Measurements from ENCODE around the gene CHGA. TPM values are rescaled to one million over a fixed set of nuclear protein-coding genes. Genes with fewer than 3 reads are reported as not detected.
A peak's percentile ranks its signal among the peaks of the same experiment; 100 is the strongest.

Gene CHGA
- total RNA-seq, 1 donor from 2014 or later: not detected

DNA sequence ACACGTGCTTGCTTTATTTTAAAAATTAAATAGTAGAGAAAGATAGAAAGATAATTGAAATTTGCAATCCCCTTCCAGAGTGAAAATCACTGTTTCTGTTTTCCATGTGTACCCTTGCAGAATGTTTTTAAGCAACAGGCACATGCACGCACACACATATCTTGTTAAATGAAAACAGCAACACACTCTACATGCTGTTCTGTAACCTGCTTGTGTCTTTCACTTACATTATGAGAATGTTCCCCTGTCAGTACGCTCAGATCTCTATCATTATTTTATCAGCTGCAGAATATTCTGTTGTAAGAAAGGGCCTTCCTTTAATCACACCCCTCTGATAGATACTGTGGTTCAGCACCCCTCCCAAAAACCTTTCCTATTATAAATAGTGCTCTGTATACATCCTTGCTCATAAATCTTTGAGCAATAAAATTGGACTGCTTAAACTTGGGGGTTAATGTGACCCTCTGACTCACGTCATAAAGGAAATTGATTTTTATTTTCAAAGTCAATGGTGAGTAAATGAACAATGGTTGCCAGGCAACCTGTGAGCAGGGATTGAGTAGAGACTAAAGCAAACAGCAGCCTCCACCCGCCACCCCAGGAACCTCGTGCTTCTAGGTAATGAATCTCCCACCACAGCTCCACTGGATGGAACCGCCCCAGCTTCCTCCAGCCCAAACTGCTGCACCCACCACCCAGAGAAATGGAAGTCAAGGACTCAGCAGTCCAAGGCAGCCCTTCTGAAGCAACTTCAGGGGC lies 31.9 kb upstream of the CHGA start:
- DNase-seq (ENCODE audit: low spot score): no peak
- H3K27ac Mint-ChIP-seq: no peak overlapping the region

DNA sequence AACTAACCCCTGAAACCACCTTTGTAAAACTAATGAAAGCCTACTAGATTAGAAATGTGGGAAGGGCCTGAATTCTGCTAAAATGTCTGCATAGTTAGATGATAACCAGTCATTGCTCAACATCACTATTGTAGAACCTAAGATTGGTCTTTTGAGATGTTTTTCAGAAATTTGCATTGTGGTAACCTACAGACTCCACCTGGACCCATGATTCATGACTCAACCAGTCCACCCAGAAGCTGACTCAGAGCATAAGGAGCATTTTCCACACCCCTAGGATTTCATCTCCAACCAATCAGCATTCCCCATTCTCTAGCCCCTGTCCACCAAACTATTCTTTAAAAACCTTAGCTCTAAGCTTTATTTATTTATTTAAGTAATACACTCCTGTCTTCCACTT lies 30.4 kb upstream of the CHGA start:
- H3K4me1 Mint-ChIP-seq (ENCODE audit: low read depth): no peaks in the 10 kb centered on the region
- no peak overlapping the region for H3K27ac Mint-ChIP-seq
- H3K27me3 Mint-ChIP-seq (ENCODE audit: low read depth): peaks cover 4% of the 10 kb centered on the region
- H3K9me3 Mint-ChIP-seq: peaks cover 8% of the 10 kb centered on the region
- no peak for DNase-seq (ENCODE audit: low spot score)
- H3K36me3 Mint-ChIP-seq (ENCODE audit: low read depth): no peaks in the 10 kb centered on the region
- intact Hi-C loops (cut with micrococcal nuclease): no loop called here
- no peak overlapping the region for H3K4me3 Mint-ChIP-seq (ENCODE audit: low read depth)

More for the DNA sequence above, 31.9 kb upstream of the CHGA start:
- no peaks in the 10 kb centered on the region for H3K4me1 Mint-ChIP-seq (ENCODE audit: low read depth)
- peaks cover 6% of the 10 kb centered on the region for H3K27me3 Mint-ChIP-seq (ENCODE audit: low read depth)
- H3K4me3 Mint-ChIP-seq (ENCODE audit: low read depth): no peak overlapping the region
- intact Hi-C loops (cut with micrococcal nuclease): no loop called here
- H3K36me3 Mint-ChIP-seq (ENCODE audit: low read depth): no peaks in the 10 kb centered on the region
- peaks cover 8% of the 10 kb centered on the region for H3K9me3 Mint-ChIP-seq

- no peak for DNase-seq (ENCODE audit: low spot score)
- intact Hi-C loops (cut with micrococcal nuclease): no loop called here
- Mint-ChIP-seq H3K4me3 (ENCODE audit: low read depth) (no peak overlapping the region), H3K27ac (no peak overlapping the region), H3K27me3 (ENCODE audit: low read depth) (peaks cover 2% of the 10 kb centered on the region), H3K4me1 (ENCODE audit: low read depth) (peaks cover 10% of the 10 kb centered on the region), H3K9me3 (peaks cover 8% of the 10 kb centered on the region), H3K36me3 (ENCODE audit: low read depth) (no peaks in the 10 kb centered on the region)
Measured at GRCh38 chr14:92895352-92895878, 27.5 kb upstream of the CHGA start.

DNA sequence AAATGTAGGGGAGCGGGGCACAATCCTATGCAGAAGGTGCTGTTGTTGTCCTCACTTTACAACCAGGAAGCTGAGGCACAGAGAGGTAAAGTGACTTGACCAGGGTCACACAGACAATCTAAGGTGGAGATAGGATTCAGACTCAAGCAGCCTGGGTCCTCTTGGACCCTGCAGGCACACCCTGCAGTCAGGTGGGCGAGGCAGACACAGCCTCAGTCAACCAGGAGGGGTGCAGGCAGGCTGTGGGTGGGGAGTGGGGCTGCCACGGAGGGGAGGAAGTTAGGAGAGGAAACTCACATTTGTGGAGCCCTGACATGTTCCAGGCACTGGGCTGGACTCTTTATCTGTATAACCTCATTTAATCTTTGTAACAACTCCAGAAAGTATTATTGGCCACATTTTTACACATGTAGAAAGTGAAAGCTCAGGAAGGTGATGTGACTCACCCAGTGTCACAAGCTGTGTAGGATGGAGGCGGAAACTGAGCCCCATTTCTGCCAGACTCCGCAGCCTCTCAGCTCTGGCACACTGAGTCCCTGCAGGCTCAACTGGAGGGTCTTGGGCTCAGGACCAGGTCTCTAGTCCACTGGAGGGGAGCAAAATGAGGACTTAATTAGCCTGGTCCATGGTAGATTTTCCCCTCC lies 24.9 kb upstream of the CHGA start:
- peak; percentile 12 for DNase-seq (ENCODE audit: low spot score)
- H3K36me3 Mint-ChIP-seq (ENCODE audit: low read depth): no peaks in the 10 kb centered on the region
- peak overlapping the region; percentile 59 for H3K4me3 Mint-ChIP-seq (ENCODE audit: low read depth)
- peak overlapping the region; percentile 56 for H3K27ac Mint-ChIP-seq
- H3K27me3 Mint-ChIP-seq (ENCODE audit: low read depth): peaks cover 13% of the 10 kb centered on the region
- peaks cover under 1% of the 10 kb centered on the region for H3K9me3 Mint-ChIP-seq
- H3K4me1 Mint-ChIP-seq (ENCODE audit: low read depth): peaks cover 10% of the 10 kb centered on the region
- intact Hi-C loops (cut with micrococcal nuclease): no loop called here

- H3K4me3 Mint-ChIP-seq (ENCODE audit: low read depth): peak overlapping the region; percentile 59
- peaks cover 10% of the 10 kb centered on the region for H3K4me1 Mint-ChIP-seq (ENCODE audit: low read depth)
- H3K36me3 Mint-ChIP-seq (ENCODE audit: low read depth): no peaks in the 10 kb centered on the region
- no peaks in the 10 kb centered on the region for H3K9me3 Mint-ChIP-seq
- intact Hi-C loops (cut with micrococcal nuclease): no loop called here
- peaks cover 14% of the 10 kb centered on the region for H3K27me3 Mint-ChIP-seq (ENCODE audit: low read depth)
- no peak overlapping the region for H3K27ac Mint-ChIP-seq
- no peak for DNase-seq (ENCODE audit: low spot score)
Measured at GRCh38 chr14:92898566-92899131, 24.3 kb upstream of the CHGA start.

- no peak overlapping the region for H3K27ac Mint-ChIP-seq
- H3K9me3 Mint-ChIP-seq: no peaks in the 10 kb centered on the region
- H3K4me1 Mint-ChIP-seq (ENCODE audit: low read depth): peaks cover 10% of the 10 kb centered on the region
- peaks cover 14% of the 10 kb centered on the region for H3K27me3 Mint-ChIP-seq (ENCODE audit: low read depth)
- no peak overlapping the region for H3K4me3 Mint-ChIP-seq (ENCODE audit: low read depth)
- no peak for DNase-seq (ENCODE audit: low spot score)
- no peaks in the 10 kb centered on the region for H3K36me3 Mint-ChIP-seq (ENCODE audit: low read depth)
- intact Hi-C loops (cut with micrococcal nuclease): no loop called here
Measured at GRCh38 chr14:92900660-92901059, 22.3 kb upstream of the CHGA start.

- DNase-seq (ENCODE audit: low spot score): no peak
- Mint-ChIP-seq H3K9me3 (no peaks in the 10 kb centered on the region), H3K4me1 (ENCODE audit: low read depth) (peaks cover 10% of the 10 kb centered on the region), H3K27ac (no peak overlapping the region), H3K4me3 (ENCODE audit: low read depth) (no peak overlapping the region), H3K36me3 (ENCODE audit: low read depth) (no peaks in the 10 kb centered on the region), H3K27me3 (ENCODE audit: low read depth) (peaks cover 12% of the 10 kb centered on the region)
- intact Hi-C loops (cut with micrococcal nuclease): no loop called here
Measured at GRCh38 chr14:92902191-92902590, 20.8 kb upstream of the CHGA start.

DNA sequence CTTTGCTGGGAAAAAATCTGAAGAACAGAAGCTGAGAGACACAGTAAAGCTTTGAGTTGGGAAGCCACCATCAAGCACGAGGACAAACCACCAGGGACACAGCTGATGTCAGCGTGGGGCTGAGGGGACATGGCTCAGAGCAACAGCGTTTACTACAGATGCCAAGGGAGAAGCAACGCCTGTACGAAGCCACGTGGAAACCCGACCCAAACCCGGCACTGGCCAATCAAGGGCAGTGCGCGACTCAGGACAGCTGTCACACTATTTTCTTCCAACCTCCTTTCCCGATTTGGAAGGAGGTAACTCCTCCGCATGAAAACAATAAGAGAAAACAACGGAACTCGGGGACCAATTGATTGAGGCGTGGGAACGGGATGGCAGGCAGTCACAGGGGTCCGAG lies 20.2 kb upstream of the CHGA start:
- Mint-ChIP-seq H3K4me1 (ENCODE audit: low read depth) (peaks cover 10% of the 10 kb centered on the region), H3K27me3 (ENCODE audit: low read depth) (peaks cover 14% of the 10 kb centered on the region), H3K27ac (no peak overlapping the region), H3K4me3 (ENCODE audit: low read depth) (no peak overlapping the region), H3K9me3 (no peaks in the 10 kb centered on the region), H3K36me3 (ENCODE audit: low read depth) (no peaks in the 10 kb centered on the region)
- DNase-seq (ENCODE audit: low spot score): no peak
- intact Hi-C loops (cut with micrococcal nuclease): no loop called here

DNA sequence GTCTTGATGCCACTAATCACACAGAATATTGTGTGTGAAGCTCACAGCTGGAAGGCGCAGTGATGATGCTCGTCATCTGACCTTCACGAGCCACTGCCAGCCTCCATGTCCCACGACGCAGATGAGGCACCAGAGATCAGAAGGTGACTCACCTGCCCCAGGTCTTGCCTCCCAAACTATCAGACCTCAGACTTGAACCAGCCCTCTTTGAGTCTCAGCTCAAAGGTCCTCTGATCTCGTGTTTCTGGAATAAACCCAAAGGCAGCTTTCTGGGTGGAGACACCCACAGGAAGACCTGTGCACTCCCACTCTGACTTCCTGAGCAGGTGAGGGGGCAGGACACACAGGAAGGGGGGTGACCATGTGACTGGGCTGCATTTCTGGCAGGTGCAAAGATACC lies 19.6 kb upstream of the CHGA start:
- Mint-ChIP-seq H3K4me1 (ENCODE audit: low read depth) (peaks cover 4% of the 10 kb centered on the region), H3K27ac (no peak overlapping the region), H3K9me3 (no peaks in the 10 kb centered on the region), H3K4me3 (ENCODE audit: low read depth) (no peak overlapping the region), H3K36me3 (ENCODE audit: low read depth) (no peaks in the 10 kb centered on the region), H3K27me3 (ENCODE audit: low read depth) (peaks cover 14% of the 10 kb centered on the region)
- intact Hi-C loops (cut with micrococcal nuclease): no loop called here
- no peak for DNase-seq (ENCODE audit: low spot score)

DNA sequence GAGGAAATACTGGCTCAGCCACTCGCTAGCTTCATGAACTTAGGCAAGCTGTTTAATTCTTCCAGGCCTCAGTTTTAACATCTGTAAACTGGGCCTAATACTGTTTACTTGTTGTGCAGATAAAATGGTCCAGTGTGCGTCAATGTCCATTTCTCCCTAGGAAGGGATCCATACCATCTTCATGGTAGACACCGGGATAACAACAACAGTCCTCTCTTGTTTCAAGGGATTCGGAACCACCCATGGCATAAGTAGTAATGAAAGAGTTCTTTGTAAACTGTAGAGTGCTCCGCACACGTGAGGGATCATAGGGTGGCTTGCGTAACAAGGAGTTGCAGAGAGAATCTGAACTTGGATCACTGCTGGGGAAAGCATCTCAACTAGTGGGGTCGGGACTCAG lies 17.3 kb upstream of the CHGA start:
- Mint-ChIP-seq H3K27me3 (ENCODE audit: low read depth) (peaks cover 14% of the 10 kb centered on the region), H3K4me1 (ENCODE audit: low read depth) (no peaks in the 10 kb centered on the region), H3K27ac (no peak overlapping the region), H3K9me3 (no peaks in the 10 kb centered on the region), H3K4me3 (ENCODE audit: low read depth) (no peak overlapping the region), H3K36me3 (ENCODE audit: low read depth) (no peaks in the 10 kb centered on the region)
- intact Hi-C loops (cut with micrococcal nuclease): no loop called here
- no peak for DNase-seq (ENCODE audit: low spot score)

GRCh38 chr14:92906420-92906819 lies 16.5 kb upstream of the CHGA start:
- H3K36me3 Mint-ChIP-seq (ENCODE audit: low read depth): no peaks in the 10 kb centered on the region
- H3K27ac Mint-ChIP-seq: no peak overlapping the region
- H3K27me3 Mint-ChIP-seq (ENCODE audit: low read depth): peaks cover 14% of the 10 kb centered on the region
- H3K9me3 Mint-ChIP-seq: no peaks in the 10 kb centered on the region
- no peak for DNase-seq (ENCODE audit: low spot score)
- no peaks in the 10 kb centered on the region for H3K4me1 Mint-ChIP-seq (ENCODE audit: low read depth)
- no peak overlapping the region for H3K4me3 Mint-ChIP-seq (ENCODE audit: low read depth)
- intact Hi-C loops (cut with micrococcal nuclease): no loop called here

DNA sequence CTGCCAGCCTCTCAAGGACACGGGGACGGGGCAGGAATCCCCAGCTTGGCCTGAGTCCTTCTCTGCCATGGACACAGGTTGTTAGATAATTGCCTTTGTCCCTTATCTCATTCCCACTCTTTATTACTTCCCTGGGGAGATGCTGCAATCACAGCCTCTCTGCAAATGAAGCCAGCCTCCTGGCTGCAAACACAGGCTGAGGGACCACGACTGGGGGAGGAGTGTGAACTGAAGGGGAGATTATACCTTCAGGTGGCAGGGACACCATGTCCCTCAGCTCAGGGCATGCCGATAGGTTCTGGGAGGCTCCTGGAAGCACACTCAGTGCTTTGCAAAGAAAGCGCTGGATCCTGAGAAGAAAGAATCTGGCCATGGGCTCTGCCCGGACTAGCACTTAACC lies 16.1 kb upstream of the CHGA start:
- H3K4me1 Mint-ChIP-seq (ENCODE audit: low read depth): no peaks in the 10 kb centered on the region
- H3K27me3 Mint-ChIP-seq (ENCODE audit: low read depth): peaks cover 14% of the 10 kb centered on the region
- H3K9me3 Mint-ChIP-seq: no peaks in the 10 kb centered on the region
- no peaks in the 10 kb centered on the region for H3K36me3 Mint-ChIP-seq (ENCODE audit: low read depth)
- no peak overlapping the region for H3K27ac Mint-ChIP-seq
- no peak overlapping the region for H3K4me3 Mint-ChIP-seq (ENCODE audit: low read depth)
- DNase-seq (ENCODE audit: low spot score): no peak
- intact Hi-C loops (cut with micrococcal nuclease): no loop called here

GRCh38 chr14:92907316-92907911 lies 15.5 kb upstream of the CHGA start:
- DNase-seq (ENCODE audit: low spot score): no peak
- Mint-ChIP-seq H3K27me3 (ENCODE audit: low read depth) (peaks cover 9% of the 10 kb centered on the region), H3K4me1 (ENCODE audit: low read depth) (no peaks in the 10 kb centered on the region), H3K27ac (no peak overlapping the region), H3K9me3 (no peaks in the 10 kb centered on the region), H3K4me3 (ENCODE audit: low read depth) (no peak overlapping the region), H3K36me3 (ENCODE audit: low read depth) (no peaks in the 10 kb centered on the region)
- intact Hi-C loops (cut with micrococcal nuclease): no loop called here
